Measurements from ENCODE around the gene ADGRA1.
"Not testable (repeated sequence)": the region's sequence is repeated elsewhere in the genome, so short reads cannot be mapped to it uniquely, and the experiment has no call there.

Gene ADGRA1

DNA sequence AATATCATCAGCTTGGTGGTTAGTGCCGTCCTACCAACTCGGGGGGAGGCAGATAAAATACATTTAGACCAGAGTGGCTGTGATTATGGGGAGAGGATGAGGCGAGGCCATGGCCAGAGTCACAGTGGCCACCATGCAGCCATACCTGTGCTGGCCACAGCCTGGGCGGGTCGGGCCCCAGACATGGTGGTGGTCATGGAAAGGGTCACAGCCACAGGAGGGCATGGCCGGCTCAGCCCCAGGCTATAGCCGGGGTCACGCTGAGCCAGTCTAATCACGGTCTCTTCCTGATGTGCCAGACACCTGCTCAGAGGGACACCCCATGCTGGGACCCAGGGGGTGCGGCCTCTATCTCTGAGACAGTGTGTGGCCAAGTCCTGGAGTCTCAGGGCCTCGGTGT, 10.2 kb downstream of the ADGRA1 start:
- DNase-seq = no peak

DNA sequence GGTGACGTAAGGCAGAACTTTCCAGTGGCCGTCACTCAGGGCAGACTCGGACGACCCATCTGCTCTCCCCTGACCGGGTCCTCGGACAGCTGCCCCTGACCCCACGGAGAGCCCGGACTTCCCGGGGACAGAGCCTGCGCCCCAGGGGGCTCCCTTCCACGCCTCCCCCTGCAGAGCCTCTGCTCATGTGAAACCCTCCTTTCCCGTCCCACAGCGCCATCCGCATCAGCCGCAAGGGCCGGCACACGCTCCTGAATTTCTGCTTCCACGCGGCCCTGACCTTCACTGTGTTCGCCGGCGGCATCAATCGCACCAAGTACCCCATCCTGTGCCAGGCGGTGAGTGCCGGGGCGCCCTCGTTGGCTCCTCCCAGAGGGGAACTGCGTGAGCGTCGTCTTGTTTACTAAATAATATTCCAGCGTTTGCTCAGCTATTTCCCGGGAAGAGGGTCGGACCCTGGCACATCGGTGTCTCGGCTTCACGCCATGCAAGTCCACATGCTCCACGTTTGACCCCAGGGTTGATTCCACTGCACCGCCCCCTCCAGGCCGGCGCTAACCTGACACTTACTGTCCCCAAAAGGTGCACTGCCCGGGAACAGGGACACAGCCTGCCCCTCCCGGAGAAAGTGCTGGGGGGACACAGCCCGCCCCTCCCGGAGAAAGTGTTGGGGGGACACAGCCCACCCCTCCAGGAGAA, 10.9 kb downstream of the ADGRA1 start:
- no peak for DNase-seq

DNA sequence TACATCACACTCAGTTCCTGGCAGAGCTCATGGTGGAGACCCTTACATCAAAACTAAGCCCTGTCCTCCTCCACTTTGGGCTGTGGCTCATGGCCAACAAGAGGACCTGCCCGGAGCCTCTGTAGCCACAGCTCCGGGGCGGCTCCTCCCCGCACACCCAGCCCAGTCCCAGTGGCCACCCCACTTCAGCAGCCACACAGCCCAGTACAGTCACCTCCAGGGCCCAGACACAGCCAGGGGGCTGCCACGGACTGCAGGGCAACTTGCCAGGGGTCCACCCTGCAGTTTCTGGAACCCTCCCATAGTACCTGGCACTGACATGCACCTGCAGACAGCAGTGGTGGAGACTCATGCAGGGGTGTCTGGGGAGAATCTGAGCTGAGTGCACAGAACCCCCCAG, 11.8 kb downstream of the ADGRA1 start:
- no peak for DNase-seq

DNA sequence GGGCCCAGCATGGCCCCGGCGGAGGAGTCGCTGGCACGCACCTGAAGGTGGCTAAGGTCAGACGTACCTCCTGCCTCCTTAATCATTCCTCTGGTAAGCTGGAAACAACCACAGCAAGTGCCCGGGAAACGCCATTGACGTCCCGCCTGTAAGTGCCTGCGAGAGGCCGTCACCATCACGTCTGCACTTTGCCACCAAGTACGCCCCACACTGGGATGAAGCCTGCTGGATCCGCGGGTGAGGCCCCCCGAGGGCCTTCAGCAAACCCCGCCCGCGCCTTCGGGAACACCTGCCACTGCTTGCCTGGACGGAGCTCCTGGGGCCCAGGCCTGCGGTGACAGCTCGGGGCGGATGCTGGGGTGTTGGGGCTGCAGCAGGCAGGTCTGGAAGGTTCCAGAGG, 12.5 kb downstream of the ADGRA1 start:
- no peak for DNase-seq

DNA sequence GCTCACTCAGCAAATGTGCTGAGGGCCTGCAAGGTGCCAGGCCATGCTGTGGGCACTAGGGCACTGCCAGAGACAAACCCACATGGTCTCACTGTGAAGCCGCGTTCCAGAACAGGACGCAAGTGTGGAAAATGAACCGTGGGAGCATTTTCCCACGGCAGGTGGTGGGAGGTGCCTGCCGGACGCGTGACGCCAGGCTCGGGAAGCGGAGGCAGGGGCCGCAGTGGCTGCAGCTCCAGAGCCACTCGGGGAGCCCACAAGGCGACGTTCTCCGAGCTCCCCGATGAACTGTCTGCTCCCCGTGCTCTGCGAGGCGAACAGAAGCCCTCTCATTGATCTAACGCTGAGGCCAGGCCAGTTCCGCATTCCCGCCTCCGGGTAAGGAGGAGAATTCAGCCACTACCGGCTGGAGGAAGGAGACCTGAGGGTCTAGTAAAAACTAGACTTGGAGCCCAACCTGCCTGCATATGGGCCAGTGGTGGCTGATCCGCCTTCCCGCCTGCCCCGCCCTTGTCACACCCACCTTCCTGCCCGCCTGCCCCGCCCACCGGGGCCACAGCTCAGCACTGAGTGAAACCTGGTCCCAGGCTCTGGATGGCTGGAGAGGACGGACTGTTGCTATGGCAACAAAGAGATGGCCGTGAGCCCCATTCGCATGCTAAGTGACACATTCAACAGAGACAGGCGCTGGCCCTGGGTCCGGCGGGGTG, 13.1 kb downstream of the ADGRA1 start:
- DNase-seq = no peak

DNA sequence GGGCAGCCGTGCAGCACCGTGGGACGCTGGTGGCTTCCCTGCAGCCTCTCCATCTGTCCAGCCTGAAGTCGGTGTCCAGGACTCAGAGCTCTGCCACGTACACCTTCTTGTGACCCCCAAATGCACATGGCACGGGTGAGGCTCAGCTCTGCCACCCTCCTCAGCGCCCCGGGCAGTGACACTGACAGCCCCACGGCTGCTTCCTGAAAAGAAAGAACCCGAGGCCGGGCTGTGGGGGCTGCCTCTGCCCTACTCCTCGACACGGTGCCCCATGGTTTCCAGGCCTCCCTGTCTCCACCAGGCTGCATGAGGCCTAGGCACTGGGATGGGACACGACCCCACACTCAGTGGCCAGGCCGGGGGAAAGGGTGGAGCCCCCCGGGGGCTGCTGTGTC, 13.7 kb downstream of the ADGRA1 start:
- no peak for DNase-seq

DNA sequence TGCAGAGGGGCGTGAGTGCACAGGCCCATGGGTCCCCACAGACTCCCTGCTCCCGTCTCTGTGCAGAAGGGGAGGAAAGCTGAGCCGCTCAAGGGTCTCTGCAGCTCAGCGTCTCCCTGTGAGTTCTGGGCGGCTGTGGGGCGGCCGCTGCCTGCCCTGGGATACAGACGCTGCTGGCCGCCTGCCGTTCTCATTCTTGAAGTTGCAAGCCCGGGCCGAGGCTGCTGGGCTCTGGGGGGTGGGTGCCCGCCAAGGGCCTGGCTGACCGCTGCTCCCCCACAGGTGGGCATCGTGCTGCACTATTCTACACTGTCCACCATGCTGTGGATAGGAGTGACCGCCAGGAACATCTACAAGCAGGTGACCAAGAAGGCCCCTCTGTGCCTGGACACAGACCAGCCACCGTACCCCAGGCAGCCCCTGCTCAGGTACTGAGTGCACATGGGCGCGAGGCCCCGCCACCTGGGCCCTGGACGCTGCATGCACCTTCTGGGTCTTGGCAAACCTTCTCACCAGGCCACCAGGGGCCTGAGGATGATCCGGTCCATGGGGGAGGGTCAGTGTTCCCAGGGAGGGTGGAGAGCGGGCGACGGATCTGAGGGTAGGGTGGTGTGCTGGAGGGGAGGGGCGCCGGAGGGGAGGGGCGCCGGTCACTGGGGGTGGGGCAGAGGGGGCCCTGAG, 14.8 kb downstream of the ADGRA1 start:
- no peak for DNase-seq

DNA sequence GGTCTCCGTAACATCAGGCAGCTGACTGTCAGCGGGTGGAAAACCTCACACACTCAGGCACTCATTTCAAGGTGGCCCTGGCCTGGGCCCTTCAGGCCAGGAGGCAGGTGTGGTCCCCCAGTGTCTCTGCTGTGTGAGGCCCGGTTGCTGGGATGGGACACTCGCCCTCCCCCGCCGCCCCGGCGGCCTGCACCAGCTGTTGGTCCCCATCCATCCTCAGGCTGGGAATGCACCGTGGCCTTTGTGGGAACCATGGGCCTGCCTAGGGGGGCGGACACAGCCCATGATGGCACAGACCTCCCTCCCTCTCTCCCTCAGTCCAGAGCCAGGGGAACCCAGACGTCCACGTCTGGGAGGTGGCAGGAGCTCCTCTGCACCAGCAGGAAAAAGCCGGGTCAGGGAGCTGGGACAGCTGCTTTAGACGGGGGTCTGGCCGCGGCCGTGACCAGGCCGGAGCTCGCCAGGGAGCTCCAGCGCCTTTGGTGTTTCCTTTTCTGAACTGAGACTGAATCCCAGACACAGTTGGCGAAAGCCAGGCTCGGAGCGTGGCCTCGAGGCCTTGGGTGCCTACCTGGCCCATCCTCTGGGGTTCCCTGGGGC, 15.7 kb downstream of the ADGRA1 start:
- no peak for DNase-seq

DNA sequence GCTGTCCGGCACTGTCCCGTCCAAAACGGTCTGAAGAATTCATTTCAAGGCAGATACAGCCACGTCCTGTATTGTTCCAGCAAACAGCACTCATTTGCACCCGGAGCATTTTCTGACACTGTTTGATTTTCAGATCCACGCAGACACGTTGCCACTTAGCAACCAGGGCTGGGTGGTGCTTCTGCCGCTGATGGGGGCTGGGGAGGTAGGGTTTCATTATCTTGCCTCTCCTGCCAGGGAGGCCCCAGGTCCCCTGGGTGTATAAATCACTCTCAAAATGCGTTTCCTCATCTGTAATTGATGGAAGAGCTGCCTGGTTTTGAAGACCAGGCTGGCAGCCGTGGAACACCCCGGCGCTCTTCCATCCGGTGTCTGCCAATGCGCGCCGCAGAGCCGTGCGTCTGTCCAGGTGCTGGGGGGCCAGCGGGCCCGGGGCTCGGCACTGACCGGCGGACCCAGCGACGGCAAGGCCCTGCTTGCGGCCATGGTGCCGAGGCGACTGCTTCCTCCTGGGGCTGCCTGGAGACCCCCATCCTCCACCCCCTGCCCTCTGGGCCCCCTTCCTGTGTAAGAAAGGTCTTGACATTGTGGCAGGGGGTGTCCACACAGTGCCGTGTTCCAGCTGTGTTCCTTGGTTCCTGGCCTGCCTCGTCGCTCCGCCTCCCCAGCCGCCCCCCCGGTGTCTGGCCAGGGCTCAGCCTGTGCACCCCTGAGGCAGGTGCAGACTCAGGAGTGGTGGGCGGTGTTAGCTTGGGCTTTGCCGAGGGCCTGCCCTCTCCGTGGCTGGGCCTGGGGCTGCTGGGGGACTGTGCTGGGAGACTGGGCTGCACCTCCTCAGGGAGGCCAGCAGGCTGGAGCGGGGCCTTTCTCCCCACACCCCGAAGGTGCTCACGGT, 16.6 kb downstream of the ADGRA1 start:
- DNase-seq = no peak

DNA sequence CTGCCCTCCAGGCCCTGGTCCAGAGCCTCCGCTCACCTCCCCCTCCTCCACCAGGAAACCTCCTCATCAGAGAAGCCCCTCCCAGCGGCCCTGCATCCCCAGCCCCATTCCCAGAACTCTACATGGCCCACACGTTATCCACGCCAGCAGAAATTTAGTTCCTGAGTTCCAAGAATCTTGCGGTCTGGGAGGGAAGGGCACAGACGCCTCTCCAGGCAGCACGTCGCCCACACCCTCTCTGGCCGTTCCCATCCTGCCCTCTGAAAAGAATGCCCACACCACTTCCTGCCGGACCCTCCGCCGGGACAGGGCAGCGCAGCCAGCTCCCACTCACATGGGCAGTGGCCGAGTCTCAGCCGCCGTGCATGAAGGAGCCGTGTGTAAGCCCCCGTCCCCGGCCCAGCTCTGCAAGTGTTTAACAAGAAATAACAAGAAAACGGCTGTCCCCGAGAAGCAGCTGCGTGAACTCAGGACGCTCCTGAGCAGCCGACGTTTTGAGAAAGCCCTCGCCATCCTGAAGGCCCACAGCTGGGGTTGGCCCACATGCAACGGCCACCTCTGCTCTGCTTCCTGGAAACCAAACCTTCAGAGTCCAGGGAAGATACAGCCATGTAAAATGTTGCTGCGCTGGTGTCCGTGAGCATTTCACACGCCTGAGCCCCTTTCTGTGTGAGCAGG, 17.4 kb downstream of the ADGRA1 start:
- no peak for DNase-seq

DNA sequence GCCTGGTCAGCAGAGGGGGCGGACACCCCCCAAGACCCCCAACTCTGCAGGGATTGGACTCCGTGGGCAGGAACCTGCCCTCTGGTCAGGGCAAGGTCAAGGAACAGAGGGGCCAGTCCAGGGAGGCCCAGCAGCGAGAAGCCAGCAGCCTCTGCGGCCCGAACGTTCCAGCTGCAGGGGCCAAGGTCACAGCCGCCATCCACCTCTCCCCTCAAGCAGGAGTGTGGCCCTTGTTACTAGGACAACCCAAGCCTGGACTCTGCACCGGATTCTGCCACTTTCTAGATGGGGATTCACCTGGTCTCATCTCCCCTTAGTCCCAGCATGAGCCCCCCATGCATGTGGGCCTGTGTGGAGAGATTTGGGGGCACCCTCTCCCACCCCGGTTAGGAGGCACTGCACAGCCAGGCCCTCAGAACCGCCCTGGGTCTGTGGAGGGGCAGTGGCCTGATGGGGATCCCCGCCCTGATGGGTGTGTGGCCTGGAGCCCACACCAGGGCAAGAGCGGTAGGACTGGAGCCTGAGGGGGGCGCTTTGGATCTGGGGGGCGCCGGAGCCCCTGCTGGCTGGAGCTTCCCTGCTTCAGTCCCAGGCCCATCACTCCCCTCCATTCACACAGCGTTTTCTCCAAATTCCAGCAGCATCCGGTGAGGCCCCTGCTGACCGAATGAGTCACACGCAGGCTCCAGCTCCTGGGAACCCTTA, 18.1 kb downstream of the ADGRA1 start:
- DNase-seq = no peak

DNA sequence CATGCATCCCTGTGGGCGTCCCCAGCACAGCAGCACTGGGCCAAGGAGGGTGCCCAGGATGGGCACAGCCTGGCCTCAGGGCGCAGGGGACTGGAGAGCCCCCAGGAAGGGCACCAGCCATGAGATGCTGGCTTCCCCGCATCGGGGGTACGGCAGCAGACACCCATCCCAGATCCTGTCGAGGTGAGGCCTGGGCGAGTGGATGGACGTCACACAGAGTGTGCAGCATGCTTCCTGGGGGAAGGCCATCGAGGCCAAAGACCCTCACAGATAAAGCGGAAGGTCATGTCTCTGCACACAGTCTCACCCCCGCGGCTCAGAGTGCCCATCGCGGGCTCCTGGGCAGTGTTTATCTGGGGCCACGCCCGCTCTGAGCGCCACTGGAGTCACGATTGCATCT, 18.8 kb downstream of the ADGRA1 start:
- DNase-seq = no peak

DNA sequence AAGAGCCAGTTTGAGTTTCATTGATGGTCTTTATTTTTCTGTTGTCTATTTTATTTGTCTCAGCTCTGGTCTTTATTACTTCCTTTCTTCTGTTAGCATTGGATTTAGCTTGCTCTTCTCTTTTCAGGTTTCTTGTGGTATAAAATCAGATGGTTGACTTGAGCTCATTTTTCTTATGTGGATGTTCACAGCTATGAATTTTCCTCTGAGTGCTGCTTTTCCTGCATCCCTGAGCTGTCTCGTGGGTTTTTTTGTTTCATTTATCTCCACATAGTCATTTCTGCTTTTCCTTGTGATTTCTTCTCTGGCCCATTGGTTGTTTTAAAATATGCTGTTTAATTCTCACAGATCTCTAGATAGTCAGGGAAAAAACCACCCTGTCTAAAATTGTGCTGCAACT, 19.7 kb downstream of the ADGRA1 start:
- DNase-seq = no peak

DNA sequence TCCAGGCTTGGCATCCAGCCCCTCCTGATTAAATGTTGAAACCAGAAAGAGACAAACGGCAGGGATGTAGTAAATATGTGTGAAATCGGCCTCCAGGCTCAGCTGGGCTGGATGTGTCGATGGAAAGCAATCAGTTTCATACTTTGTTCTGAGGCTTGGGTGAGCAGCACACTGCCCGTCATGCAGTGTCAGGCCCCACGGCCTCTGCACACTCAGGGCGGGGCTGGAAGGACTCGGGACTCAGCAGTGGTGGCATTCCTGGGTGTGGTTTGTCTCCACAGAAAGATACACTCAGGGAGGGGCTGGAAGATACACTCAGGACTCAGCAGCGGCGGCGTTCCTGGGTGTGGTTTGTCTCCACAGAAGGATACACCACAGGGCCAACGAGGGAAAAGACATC, 22.0 kb downstream of the ADGRA1 start:
- no peak for DNase-seq

DNA sequence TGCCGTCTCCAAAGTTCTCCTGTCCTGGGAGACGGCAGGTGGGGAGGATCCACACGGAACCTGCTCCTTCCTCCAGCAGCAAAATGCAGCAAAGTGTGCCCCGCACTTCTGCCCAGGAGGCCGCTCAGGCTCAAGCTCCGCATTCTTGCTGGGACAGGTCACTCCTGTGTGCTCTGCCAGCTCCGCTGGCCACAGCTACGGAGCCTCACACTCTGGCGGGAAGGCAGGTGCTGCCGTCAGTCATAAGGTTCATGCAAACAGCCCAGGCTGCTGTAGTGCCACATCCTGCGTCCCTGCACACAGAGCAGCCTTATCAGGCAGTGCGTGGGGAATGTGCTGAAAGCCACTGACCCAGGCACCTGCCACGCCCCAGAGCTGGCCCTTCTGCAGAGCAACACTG, 22.4 kb downstream of the ADGRA1 start:
- DNase-seq = no peak

DNA sequence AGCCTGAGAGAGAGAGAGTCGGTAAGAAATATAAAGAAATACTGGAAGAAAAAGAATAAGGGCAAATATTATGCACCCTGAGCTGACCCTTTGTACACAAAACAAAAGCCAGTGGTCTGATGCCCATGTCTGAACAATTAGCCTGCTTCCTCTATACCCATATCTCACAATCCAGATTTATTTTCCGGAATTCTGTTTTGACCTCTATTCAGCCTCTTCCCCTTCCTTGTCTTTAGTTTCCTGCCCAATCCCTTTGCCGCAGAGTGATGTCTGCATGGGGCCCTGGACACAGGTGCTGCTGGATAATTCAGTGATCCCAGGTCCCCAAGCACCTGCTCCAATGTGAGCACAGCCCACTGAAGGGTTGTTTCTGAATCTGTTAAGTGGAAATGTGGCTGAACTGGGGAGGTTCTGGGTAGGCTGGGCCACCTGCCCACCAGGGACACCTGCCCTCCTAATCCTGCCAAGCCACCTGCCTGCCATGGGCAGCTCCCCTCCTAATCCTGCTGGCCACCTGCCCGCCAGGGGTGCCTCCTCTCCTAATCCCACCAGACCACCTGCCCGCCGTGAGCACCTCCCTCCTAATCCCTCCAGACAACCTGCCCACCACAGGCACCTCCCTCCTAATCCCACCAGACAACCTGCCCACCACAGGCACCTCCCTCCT, 23.0 kb downstream of the ADGRA1 start:
- no peak for DNase-seq

DNA sequence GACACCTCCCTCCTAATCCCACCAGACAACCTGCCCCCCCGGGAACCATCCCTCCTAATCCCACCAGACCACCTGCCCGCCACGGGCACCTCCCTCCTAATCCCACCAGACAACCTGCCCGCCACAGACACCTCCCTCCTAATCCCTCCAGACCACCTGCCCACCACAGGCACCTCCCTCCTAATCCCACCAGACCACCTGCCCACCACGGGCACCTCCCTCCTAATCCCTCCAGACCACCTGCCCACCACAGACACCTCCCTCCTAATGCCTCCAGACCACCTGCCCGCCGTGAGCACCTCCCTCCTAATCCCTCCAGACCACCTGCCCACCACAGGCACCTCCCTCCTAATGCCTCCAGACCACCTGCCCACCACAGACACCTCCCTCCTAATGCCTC, 23.9 kb downstream of the ADGRA1 start:
- not testable (repeated sequence) for DNase-seq

DNA sequence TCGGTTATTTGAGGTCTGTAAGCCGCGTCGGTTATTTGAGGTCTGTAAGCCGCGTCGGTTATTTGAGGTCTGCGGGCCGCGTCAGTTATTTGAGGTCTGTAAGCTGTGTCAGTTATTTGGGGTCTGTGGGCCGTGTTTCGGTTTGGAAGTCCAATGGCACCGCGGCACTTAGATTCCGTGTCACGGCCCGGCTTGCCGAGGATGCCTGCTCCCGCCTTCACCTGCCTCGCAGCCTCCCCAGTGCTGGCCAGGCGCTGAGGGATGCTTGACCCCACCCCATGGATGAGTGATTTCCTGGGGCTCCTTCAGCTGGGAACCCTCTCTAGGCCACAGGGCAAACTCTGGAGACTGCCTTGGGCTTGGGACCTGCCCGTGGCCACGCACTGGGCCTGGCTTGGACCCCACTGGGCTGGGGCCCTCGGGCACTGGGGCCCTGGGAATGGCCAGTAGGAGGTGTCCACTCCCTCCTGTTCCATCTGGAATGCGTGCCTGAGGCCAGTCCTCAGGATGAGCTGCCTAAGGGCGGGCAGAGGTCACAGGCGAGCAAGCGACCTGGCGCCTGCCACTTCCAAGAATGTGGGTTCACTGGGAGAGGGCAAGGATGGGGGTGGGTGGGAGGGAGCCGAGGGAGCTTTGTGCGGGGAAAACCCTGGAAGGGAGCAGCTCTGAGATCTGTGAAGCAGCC, 25.6 kb downstream of the ADGRA1 start:
- DNase-seq = no peak

DNA sequence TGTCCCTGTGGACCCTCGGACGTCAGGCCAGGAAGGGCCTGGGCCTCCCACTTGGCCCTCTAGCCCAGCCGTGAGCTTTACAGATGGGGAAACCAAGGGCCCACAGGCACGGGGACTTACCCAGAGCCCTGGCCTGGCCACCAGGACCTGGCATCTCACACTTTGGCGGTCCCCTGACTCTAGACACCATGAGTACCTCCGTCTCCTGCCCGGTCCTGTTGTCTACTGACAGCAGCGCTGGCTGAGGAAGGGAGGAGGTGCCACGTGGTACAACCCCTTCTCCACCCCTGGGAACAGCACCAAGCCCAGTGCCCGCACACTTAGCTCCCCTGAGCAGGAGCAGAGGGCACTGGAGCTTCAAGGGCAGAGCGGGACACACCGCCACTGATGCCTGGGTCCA, 26.1 kb downstream of the ADGRA1 start:
- no peak for DNase-seq

DNA sequence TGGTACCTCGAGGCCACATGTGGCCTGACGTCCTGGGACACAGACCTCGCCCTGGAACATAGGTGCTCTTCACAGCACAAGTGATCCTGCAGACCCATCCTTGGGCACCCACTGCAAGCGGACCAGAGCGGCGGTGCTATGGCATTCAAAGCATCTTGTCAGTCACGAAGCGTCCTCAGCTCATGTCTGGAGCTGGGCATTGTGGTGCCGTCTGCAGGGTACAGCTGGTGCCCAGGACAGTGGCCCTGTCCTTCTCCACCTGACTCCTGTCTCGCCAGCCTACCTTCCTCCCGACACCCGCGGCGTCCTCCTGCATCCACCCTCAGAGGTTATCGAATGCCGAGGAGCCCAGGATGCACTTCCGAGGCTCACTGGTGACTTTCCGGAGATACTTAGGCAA, 26.5 kb downstream of the ADGRA1 start:
- no peak for DNase-seq
